GM12865 (cell line): ENCODE data around the gene LCN9.

ENCODE experiments used
- DNase-seq: peaks from one replicate; pipeline ENCODE4 v3.0.0; 2010; ENCODE audit warnings: low read depth
- H3K4me3 ChIP-seq: 2 replicates; pipeline ENCODE4 v1.5.1; 2011; ENCODE audit warnings: mild to moderate bottlenecking, low read depth, low read length, control low read depth
- CTCF ChIP-seq: IDR thresholded peaks from 2 replicates; pipeline ENCODE4 v1.5.1; 2011; ENCODE audit warnings: low read length, control low read depth, low read depth, inconsistent platforms; ENCODE audit not compliant: insufficient read depth; ENCODE audit errors: missing control alignments

Gene LCN9

GRCh38 chr9:135703726-135704125 lies 40.6 kb downstream of the LCN9 start:
- TF ChIP-seq CTCF = no peak
- DNase-seq = no peak
- no peak overlapping the region for H3K4me3 ChIP-seq

DNA sequence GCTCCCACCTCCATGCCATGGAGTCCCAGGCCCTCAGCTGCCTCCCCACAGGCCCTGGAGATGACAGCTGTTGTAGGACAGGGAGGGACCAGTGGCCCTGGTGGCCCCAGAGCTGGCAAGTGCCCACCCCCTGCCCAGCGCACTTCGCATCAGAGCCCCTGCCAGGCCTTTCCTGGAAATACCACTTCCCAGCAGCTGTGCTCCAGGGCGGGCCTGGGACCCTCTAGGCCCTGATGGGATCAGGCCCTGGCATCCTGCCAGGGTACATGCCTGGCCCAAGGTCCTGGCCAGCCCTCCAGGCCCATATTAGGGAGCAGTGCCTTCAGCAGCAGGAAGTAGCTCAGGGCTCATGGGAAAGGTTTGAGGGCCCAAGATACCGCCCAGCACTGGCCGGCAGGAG lies 41.4 kb downstream of the LCN9 start:
- DNase-seq = no peak
- TF ChIP-seq CTCF = no peak
- no peak overlapping the region for H3K4me3 ChIP-seq

GRCh38 chr9:135705376-135705775 lies 42.3 kb downstream of the LCN9 start:
- no peak for TF ChIP-seq CTCF
- no peak overlapping the region for H3K4me3 ChIP-seq
- no peak for DNase-seq

- H3K4me3 ChIP-seq = no peak overlapping the region
- DNase-seq = no peak
- TF ChIP-seq CTCF = no peak
Measured at GRCh38 chr9:135706288-135706687, 43.2 kb downstream of the LCN9 start.

DNA sequence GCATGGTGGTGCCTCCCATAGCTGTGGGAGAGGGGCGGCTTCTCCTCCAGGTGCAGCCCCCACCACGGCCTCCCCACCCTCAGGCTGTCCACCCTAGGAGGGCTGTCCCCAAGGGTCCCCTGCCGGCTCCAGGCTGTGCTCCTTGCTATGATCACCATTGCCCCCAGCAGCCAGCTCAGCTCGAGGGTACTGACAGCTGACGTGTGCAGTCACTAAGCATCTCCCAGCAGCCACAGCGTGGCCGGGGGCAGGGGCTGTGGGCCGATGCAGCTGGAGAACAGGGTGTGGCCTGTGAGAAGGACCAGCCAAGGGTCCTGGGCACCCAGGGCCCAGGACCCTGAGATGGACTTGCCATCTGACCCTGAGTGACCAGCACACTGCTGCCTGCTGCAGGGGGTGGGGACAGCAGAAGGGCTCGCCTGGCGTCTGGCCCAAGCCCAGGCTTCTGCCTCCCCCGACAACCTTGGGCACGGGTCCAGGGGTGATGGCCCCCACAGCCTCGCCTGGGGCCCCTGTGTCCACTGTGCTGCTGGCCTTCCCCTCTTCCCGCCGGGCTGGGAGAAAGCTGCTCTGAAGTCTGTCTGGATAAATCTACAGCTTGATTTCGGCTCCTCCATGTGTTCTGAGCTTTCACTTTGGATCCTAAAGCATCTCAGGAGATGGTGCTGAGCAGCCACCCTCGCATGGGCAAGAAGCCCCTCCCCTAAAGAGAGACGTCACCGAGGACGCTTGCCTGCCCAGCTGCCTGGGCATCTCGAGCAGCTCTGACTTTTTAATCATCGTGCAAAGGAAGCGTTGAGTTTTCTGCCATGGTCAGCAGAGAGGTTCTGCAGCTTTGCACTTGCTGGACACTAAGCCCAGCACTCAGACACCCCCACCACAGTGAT lies 44.4 kb downstream of the LCN9 start:
- no peak overlapping the region for H3K4me3 ChIP-seq
- TF ChIP-seq CTCF = no peak
- DNase-seq = no peak

DNA sequence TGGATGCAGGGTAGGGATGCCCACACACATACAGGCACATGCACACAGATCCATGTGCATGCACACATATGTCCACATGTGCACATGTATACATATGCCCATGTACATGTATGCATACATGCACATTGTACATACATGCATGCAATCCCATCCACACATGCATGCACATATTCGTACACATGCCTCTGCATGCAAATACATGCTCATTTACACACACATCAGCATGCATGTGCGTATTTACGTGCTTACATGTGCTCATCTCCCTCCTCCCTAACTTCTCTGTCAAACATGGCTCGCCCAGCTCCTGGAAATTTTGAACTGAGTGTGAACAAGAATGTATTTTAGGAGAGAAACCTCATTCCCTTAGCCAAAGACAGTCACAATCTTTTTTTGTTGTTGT lies 45.1 kb downstream of the LCN9 start:
- no peak overlapping the region for H3K4me3 ChIP-seq
- DNase-seq = no peak
- TF ChIP-seq CTCF = no peak

DNA sequence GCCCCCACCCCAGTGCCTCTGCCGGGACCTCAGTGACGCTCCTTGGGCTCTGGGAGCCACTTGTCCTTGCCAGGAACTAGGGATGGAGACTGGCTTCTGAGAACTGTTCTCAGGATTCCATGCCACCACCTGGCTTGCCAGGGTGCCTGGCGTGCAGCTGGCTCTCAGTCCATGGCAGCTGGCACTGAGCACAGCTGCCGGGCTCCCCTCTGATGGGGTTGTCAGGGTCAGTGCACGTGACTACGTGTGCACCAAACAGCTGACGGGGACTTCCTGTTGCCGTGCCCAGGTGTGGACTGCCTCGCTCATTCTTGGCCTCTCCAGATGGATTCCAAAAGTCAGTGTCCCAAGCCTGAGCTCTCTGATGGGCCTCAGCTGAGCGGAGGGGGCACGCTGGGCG lies 48.3 kb downstream of the LCN9 start:
- no peak for DNase-seq
- H3K4me3 ChIP-seq = no peak overlapping the region
- TF ChIP-seq CTCF = no peak
